ENCODE data around the gene MAPK8. TPM values are rescaled to one million over a fixed set of nuclear protein-coding genes. Genes with fewer than 3 reads are reported as not detected.

Gene MAPK8
- total and polyA plus RNA-seq, 9 of the 15 experiments (the other 6 are each of a cell fraction or from before 2014, with no cell fraction given) = 6.4 to 159 (median 71.0) TPM

DNA sequence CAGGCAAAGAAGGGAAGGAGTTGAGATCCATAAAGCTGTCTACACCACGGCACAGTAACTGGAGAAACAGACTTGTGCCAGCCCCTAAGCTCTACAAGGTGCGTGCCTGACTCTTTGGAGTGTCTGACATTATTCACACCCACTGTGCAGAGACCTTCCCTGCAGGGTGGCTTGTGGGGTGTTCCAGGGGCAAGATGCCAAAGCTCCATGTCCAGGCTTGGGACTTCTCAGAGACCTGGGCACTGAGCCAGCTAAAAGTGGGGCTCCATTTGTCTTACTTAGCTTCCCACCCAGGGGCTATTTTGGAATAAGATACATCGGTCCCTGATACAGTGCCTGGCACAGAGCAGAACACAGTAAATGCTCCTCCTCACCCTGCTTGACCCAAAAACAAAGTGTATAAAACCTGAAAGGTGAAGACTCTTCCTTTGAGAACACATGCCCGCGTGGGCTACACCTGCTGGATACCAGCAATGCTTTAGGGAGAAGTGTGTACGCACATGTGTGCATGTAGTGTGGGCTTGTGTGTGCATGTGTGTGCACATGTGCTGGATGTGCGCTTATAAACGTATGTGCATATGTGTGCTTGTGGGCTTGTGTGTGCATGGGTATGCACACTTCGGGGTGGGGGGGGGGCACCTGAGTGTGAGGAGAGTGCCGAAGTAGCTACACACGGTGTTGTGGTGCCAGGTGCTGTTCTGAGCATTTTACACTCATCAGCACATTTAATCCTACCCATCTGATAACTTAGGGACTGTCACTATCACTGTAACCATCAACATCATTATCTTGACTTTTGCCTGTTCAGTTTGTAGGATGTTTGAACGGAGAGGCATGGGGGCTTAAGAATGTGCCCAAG, 155.4 kb downstream of the MAPK8 start (continued):
- TF ChIP-seq, protein P1, sequence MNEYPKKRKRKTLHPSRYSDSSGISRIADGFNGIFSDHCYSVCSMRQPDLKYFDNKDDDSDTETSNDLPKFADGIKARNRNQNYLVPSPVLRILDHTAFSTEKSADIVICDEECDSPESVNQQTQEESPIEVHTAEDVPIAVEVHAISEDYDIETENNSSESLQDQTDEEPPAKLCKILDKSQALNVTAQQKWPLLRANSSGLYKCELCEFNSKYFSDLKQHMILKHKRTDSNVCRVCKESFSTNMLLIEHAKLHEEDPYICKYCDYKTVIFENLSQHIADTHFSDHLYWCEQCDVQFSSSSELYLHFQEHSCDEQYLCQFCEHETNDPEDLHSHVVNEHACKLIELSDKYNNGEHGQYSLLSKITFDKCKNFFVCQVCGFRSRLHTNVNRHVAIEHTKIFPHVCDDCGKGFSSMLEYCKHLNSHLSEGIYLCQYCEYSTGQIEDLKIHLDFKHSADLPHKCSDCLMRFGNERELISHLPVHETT (CRISPR knock-in tag; conservative IDR thresholded peaks at IDR 0.05 in 1 of 2, IDR thresholded peaks at IDR 0.05 in 1 of 2) = no peak
- TF ChIP-seq, protein P2, sequence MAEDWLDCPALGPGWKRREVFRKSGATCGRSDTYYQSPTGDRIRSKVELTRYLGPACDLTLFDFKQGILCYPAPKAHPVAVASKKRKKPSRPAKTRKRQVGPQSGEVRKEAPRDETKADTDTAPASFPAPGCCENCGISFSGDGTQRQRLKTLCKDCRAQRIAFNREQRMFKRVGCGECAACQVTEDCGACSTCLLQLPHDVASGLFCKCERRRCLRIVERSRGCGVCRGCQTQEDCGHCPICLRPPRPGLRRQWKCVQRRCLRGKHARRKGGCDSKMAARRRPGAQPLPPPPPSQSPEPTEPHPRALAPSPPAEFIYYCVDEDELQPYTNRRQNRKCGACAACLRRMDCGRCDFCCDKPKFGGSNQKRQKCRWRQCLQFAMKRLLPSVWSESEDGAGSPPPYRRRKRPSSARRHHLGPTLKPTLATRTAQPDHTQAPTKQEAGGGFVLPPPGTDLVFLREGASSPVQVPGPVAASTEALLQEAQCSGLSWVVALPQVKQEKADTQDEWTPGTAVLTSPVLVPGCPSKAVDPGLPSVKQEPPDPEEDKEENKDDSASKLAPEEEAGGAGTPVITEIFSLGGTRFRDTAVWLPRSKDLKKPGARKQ (CRISPR knock-in tag; IDR thresholded peaks at IDR 0.05) = no peak
- no peak for TF ChIP-seq NFE2L1 (tag; IDR thresholded peaks at IDR 0.05; ENCODE audit: borderline replicate concordance, low read depth)
- TF ChIP-seq, protein P3, sequence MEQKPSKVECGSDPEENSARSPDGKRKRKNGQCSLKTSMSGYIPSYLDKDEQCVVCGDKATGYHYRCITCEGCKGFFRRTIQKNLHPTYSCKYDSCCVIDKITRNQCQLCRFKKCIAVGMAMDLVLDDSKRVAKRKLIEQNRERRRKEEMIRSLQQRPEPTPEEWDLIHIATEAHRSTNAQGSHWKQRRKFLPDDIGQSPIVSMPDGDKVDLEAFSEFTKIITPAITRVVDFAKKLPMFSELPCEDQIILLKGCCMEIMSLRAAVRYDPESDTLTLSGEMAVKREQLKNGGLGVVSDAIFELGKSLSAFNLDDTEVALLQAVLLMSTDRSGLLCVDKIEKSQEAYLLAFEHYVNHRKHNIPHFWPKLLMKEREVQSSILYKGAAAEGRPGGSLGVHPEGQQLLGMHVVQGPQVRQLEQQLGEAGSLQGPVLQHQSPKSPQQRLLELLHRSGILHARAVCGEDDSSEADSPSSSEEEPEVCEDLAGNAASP (IDR thresholded peaks at IDR 0.05) = no peak
- no peak for TF ChIP-seq GATAD2B (IDR thresholded peaks at IDR 0.05; ENCODE audit: borderline replicate concordance)
- TF ChIP-seq SMAD1 (IDR thresholded peaks at IDR 0.05; ENCODE audit: low read depth, low read length, partially characterized antibody) = no peak
- TF ChIP-seq KDM1A (IDR thresholded peaks at IDR 0.05) = peak in 1 of 2 experiments; percentile 33; a peak in 1 of 4 replicates
- no peak for TF ChIP-seq ZNF780A (CRISPR knock-in tag; IDR thresholded peaks at IDR 0.05)
- TF ChIP-seq ZNF316 (IDR thresholded peaks at IDR 0.05) = peak; percentile 75
- TF ChIP-seq GTF2A2 (tag; IDR thresholded peaks at IDR 0.05) = no peak
- peak; percentile 52 for TF ChIP-seq C11orf30 (IDR thresholded peaks at IDR 0.05; ENCODE audit: low read depth)
- TF ChIP-seq HNRNPH1 (optimal IDR thresholded peaks at IDR 0.05; ENCODE audit: low read depth, low read length) = no peak
- TF ChIP-seq ZNF232 (CRISPR knock-in tag; IDR thresholded peaks at IDR 0.05) = no peak
- TF ChIP-seq, protein P4, sequence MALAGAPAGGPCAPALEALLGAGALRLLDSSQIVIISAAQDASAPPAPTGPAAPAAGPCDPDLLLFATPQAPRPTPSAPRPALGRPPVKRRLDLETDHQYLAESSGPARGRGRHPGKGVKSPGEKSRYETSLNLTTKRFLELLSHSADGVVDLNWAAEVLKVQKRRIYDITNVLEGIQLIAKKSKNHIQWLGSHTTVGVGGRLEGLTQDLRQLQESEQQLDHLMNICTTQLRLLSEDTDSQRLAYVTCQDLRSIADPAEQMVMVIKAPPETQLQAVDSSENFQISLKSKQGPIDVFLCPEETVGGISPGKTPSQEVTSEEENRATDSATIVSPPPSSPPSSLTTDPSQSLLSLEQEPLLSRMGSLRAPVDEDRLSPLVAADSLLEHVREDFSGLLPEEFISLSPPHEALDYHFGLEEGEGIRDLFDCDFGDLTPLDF (CRISPR knock-in tag; IDR thresholded peaks at IDR 0.05) = no peak

Data from K562 (cell line).